GM15510 (cell line): ENCODE measurements around the gene DYNC2I2.

Source experiments
- POLR2A ChIP-seq: IDR thresholded peaks from 3 replicates; pipeline ENCODE4 v1.6.1; 2011; ENCODE audit warnings: borderline replicate concordance; ENCODE audit not compliant: insufficient read length; ENCODE audit errors: extremely low read depth

The DYNC2I2 gene

DNA sequence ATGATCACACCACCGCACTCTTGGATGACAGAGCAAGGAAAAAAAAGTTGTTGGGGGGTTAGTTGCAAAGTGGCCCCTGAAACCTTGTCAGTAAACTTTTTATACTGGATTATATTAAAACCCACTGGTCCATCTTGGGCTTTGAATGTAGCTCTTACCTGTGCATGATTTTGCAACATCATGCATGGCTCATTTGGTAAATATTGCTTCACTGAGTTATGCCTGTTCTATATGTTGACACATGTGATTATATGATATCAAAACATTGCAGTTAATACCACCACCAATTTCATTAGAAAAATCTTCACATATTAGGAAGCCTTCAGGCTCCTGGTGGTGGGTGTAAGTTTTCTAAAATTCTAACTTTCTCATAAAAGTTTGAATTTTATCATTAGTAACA, 41.9 kb downstream of the DYNC2I2 start:
- TF ChIP-seq POLR2A, result no peak

GRCh38 chr9:128611600-128612394, 44.9 kb downstream of the DYNC2I2 start:
- no peak for TF ChIP-seq POLR2A

GRCh38 chr9:128610897-128611296, 45.8 kb downstream of the DYNC2I2 start:
- TF ChIP-seq POLR2A, result no peak

DNA sequence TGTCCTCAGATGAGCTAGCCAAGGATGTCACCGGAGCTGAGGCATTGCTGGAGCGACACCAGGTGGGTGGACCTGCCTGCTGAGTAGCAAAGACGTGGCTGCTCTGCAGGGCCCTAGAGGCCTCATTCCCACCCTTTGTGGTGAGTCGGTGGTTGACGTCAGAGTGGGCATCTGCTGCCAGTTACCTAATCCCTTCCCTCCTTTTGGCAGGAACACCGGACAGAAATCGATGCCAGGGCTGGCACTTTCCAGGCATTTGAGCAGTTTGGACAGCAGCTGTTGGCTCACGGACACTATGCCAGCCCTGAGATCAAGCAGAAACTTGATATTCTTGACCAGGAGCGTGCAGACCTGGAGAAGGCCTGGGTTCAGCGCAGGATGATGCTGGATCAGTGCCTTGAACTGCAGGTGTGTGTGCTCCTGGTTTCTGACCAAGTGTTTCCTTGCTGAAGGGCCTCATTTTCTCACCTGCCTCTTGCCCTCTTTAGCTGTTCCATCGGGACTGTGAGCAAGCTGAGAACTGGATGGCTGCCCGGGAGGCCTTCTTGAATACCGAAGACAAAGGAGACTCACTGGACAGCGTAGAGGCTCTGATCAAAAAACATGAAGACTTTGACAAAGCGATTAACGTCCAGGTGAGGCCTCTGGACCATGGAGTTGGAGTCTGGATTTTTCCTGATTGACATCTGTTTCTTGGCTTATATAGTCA, 48.9 kb downstream of the DYNC2I2 start:
- no peak for TF ChIP-seq POLR2A

- no peak for TF ChIP-seq POLR2A
Observed at GRCh38 chr9:128603697-128604096, 53.0 kb downstream of the DYNC2I2 start.

DNA sequence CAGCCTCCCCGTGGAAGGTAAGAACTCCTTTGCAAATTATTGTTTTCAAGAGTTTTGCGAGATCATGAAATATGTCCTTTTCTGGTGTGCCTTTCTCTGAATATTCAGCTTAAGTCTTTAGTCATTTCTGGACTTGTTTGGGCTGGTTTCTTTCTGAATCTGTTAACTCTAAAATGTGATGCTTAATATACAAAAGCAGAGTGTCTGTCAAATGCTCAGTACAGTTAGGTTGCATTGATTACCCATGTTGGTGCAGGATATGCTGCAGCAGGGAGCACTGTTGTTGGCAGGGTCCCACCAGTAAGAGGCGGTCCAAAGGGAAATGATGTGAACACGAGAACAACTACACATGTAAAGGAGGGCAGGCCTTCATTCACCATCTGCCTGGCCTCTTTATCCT, 56.5 kb downstream of the DYNC2I2 start:
- no peak for TF ChIP-seq POLR2A

GRCh38 chr9:128595471-128595870, 61.2 kb downstream of the DYNC2I2 start:
- no peak for TF ChIP-seq POLR2A

DNA sequence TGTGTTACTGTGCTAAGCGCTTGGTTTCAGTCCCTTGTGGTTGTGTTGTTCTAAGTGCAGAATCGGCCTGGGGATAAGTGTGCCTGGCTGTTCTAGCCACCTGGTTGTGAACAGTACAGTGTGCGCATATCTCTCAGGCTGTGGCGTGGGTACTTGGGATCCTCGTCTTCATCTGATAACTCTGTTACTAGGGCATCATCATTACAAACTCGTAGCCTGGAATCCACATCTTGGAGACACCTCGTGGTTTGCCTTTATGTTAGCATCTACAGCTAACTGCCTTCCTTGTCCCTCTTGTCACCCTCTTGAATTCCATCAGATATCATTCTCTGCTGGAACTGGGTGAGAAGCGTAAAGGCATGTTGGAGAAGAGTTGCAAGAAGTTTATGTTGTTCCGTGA, 62.8 kb downstream of the DYNC2I2 start:
- no peak for TF ChIP-seq POLR2A

DNA sequence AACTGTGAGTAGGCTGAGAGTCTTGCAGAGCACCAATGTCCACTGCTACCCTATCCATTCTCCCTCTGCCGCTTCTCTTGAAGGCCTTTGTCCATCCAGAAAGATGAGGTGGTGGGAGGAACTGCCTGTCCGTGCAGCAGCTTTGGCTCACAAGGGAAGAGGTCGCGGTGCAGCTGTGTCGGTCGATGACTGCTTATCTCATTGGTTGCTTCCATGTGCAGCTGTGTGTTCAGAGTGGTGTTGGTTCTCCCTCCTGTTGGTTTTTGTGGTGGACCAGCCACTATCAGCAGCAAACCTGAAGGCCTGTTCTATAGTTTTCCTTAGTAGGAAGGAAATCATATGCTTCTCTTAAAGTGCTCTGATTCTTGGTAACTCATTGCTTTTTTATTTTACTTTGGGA, 63.6 kb downstream of the DYNC2I2 start:
- TF ChIP-seq POLR2A, result no peak

DNA sequence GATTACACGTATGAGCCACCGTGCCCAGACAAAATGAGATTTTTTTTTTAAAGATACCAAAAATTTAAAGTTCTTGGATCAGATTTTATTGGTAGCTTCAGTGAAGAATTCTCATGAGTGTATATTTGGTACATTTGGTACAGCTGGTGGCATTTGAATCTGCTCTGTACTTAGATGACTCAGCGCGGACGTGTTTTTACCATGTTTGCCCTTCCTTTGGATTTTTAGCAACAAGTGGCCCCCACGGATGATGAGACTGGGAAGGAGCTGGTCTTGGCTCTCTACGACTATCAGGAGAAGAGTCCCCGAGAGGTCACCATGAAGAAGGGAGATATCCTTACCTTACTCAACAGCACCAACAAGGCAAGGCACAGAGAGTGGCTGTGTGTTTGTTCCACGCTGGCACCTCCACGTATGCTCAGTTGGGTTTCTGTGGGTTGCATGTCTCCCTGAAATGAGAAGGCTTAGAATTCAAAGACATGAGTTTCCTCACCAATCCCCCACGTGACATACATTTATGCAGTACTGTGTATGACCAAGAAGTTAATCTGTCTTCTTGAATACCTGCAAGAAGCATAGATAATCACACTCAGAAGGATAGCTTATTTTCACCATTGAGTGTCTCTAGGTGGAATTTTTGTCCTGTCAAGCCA, 67.9 kb downstream of the DYNC2I2 start:
- no peak for TF ChIP-seq POLR2A

- no peak for TF ChIP-seq POLR2A
Observed at GRCh38 chr9:128587453-128587852, 69.2 kb downstream of the DYNC2I2 start.
